Stimulated activated CD4-positive, alpha-beta T cell treated with anti-CD3 and anti-CD28 coated beads, Interleukin-1b, Interleukin-23, amount 100 ng/mL, for 24 hours (primary cell): ENCODE results near the gene ZNF652.
"Not testable (repeated sequence)": the region's sequence is repeated elsewhere in the genome, so short reads cannot be mapped to it uniquely, and the experiment has no call there.

Source experiments
- DNase-seq, 4 experiments: peaks; one replicate each; pipeline ENCODE4 v3.0.0-alpha.2; 2020; ENCODE audit warnings: low read depth in 4 of 4, low spot score in 1 of 4

Gene ZNF652

DNA sequence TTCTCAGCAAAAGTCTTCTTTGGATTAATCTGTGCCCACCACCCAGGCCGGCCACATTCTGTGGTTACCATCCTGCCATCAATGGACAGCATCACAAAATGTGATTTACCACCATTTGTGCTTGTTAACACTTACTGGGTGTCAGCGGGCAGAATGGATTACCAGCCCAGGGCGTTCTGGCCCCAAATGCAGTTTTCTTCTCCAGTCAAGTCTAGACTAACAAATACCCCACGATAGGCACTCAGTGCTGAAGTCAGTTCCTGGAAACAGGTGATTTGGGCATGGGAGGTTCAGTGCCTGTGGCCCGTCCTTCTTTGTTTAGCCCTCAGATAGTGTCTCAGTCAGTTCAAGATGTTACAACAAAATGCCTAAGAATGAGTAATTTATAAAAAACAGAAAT lies 92.7 kb downstream of the ZNF652 start:
- DNase-seq = no peak

GRCh38 chr17:49267912-49268311 lies 94.1 kb downstream of the ZNF652 start:
- DNase-seq = no peak

DNA sequence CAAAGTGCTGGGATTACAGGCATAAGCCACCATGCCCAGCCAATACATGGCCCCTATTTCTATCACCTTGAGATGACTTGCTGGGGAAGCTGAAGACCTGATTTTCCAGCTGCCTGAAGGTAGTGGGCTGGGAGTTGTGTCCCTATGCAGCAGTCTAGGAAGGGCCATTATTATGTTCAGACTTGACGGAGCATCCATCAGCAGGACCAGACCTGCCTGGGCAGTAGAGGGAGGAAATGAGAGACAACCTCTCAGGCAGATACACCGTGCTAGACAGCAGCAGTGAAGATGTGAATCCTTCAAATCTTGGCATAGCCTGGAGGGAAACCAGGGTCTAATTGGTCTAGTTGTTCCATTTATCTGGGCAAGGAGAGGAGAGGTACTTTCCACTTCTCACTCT lies 95.8 kb downstream of the ZNF652 start:
- no peak for DNase-seq

GRCh38 chr17:49261540-49261939 lies 100.5 kb downstream of the ZNF652 start:
- not testable (repeated sequence) for DNase-seq

- DNase-seq = no peak
Measured at GRCh38 chr17:49260817-49261291, 101.2 kb downstream of the ZNF652 start.

DNA sequence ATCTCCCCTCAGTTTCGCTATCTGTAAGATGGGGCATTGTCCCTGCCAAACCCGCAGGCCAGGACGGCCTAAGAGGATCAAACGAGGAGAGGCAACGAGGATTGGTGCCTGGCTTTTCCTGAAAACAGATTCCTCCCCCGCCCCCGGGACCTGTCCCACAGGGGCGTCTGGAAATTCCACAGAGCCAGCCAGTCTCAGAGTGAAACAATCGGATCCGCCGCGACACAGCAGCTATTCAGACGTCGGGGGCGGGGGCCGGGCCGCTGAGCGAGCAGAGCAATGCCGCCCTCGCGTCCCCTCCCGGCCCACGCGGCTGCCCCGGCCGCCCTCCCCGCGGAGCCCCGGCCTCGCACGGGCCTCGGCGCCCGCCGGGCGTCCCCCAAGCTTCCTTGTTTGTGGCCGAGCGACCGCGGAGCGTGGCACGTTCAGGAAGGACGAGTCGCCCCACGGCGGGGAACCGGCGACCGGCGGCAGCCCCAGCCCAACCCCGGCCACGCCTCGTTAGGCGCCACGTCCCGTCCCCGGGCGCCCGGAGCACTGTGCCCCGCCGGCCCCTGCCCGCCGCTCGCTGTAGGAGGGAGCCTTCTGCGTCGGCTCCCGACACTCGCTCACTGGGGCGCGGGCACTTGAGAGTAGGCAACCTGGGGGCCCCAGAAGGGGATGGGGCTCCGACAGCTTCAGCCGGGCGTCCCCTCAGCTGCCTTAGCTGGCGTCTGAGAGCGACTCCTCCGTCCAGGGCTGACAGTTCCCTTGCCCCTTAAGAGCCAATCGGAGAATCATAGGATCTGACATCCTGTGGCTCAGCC lies 101.8 kb downstream of the ZNF652 start:
- peak; percentile 13 to 46 (median 26) for DNase-seq

GRCh38 chr17:49259663-49260010 lies 102.4 kb downstream of the ZNF652 start:
- DNase-seq = no peak

- no peak for DNase-seq
Measured at GRCh38 chr17:49258394-49258793, 103.7 kb downstream of the ZNF652 start.

DNA sequence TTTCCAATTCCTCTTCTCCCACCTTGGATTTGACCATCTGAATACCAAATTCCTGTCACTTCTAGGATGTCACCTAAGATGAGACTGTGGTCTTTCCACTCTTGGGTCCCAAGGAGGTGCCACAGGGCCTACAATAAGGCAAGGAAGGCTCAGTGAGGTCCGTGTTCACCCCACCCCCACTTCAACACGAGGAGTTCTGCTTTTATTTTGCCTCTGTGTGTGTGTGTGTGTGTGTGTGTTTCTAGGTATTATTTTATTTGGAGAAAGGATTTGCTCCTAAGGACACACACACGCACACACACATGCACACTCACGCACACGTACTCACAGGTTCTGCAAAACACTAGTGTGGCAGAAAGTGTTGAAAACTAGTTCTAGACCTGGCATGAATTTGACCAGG lies 106.9 kb downstream of the ZNF652 start:
- DNase-seq = no peak

- no peak for DNase-seq
Measured at GRCh38 chr17:49254066-49254465, 108.0 kb downstream of the ZNF652 start.

DNA sequence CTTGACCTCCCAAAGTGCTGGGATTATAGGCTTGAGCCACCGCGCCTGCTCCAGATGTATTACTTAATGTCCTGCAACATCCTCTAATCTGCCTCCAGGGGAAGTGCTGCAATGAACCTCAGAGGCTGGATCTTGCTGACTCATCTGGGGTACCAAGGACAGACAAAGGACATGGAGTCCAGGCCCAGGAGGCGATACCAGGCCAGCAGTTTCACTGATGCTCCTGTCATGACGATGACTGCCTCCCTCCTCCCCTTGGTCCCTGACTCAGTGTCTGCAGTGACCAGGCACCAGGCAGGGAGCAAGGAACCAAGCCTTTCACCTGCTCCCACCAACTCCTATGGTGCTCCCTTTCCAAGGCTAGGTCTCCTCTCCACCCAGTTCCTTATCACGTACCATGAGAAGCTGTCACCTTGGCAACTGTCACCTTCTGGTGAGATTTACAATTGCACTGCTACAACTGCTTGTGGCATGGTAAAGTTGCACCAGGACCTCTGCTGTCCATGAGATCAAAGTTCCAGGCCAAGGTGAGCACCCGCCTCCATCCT lies 109.8 kb downstream of the ZNF652 start:
- DNase-seq = no peak

GRCh38 chr17:49249890-49250522 lies 112.0 kb downstream of the ZNF652 start:
- no peak for DNase-seq

DNA sequence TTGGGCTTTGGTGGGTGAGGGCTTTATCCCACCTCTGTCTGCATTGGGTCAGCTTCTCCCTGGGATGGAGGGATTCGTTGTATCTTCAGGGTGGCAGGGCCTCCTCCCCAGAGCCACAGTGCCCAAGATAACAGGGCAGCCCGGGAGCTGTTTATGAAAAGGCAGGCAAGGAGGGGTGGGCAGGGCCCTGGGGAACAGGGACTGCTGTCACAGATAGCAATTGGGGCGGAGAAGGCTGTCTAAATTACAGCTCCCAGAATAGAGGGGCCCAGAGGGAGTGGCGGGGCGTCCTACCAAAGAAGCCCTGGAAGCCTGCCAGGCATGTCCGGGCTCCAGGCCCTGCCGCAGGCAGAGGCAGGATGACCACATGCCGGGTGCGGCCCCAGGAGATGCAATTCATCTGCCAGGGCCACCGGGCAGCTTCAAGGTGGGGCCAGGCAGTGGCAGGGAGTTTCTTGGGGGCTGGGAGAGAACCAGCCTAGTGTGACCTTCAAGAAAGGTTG lies 112.7 kb downstream of the ZNF652 start:
- no peak for DNase-seq

DNA sequence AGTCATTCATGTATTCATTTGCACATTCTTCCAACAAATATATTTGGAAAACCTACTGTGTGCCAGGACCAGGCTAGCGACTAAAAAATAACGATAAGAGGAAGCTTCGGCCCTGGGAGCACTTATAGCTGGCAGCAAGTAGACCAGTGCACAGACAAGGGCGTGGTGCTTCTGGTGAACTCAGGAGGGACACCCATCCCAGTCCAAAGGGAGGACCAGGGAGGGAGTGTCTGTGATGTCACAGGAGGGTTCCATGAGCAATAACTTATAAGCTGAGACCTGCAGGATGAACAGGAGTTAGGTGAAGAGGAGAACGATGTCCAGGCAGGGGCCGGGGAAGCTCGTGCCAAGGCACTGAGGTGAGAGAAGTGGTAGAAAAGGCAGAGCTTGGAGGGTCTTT lies 114.1 kb downstream of the ZNF652 start:
- no peak for DNase-seq

DNA sequence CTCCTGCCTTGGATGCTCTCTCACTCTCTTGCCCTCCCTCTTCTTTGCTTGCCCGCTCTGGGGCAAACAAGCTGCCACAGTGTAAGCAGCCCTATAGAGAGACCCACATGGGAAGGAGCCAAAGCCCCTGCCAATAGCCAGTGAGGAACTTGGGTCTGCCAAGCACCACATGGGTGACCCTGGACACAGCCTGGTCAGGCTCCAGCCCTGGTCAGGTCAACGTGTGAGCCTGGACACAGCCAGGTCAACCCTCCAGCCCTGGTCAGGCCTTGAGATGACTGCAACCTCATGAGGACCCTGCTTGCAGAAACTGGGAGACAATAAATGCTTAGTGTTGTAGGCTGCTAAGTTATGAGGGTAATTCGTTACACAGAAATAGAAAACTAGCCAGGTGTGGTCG lies 117.2 kb downstream of the ZNF652 start:
- DNase-seq = no peak
